GM21619 (cell line): ENCODE results near the gene BGN.

ENCODE experiments used
- ATAC-seq: cut with Tn5 transposase; IDR thresholded peaks from one replicate; pipeline ENCODE4 v1.9.1; 2021; ENCODE audit not compliant: unreplicated experiment

The BGN gene

DNA sequence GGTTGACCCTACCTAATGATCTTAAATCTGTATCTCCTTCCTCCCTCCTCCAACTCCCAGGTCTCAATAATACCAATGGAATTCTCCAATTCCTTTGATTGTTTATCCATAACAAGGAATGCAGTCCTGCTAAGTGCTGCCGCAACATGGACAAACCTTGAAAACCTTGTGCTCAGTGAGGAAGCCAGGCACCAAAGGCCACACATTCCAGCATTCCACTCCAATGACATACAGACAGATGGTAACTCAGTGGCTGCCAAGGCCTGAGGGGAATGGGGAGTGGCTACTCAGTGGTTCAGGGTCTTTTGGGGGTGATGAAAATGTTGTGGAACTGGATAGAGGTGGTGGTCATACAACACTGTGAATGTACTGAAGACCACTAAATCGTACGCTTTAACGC, 34.8 kb upstream of the BGN start:
- no peak for ATAC-seq

GRCh38 chrX:153460826-153461225, 34.0 kb upstream of the BGN start:
- ATAC-seq: no peak

GRCh38 chrX:153462291-153462690, 32.5 kb upstream of the BGN start:
- ATAC-seq: no peak

DNA sequence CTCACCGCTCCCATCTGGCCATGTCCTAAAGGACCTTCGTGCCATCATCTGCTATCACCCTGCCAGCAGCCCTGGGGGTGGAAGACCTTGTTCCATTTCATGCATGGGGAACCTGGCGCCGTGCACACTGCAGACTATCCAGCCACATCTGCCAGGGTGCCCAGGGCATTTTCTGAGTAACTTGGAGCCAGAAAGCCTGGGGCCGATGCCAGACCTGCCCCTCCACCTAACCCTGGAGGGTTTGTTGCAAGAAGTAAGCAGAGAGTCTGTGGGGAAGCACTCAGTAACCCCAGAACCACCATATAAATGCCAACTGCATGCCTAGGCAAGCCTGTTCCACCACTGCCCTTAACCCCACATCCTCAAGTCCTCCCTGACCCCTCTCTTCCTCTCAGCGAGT, 31.7 kb upstream of the BGN start:
- ATAC-seq: no peak

- no peak for ATAC-seq
Observed at GRCh38 chrX:153463556-153463955, 31.2 kb upstream of the BGN start.

DNA sequence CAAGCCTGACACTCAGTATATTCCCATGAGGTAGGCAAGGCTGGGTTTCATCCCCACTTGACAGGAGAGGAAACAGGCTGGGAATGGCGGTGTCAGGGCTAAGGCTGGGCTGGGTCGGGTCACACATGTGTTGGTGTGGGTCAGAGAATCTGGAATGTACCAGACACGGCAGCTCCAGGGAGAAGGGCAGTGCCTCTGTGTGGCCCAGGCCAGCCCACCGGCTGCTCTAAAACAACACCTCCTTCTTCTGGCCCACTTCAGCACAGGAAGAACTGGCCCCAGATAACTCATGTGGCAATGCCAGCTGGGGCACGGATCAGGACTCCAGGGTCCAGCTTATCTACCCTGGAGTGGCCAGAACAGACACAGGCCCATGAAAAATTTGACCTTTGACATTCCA, 30.7 kb upstream of the BGN start:
- no peak for ATAC-seq

DNA sequence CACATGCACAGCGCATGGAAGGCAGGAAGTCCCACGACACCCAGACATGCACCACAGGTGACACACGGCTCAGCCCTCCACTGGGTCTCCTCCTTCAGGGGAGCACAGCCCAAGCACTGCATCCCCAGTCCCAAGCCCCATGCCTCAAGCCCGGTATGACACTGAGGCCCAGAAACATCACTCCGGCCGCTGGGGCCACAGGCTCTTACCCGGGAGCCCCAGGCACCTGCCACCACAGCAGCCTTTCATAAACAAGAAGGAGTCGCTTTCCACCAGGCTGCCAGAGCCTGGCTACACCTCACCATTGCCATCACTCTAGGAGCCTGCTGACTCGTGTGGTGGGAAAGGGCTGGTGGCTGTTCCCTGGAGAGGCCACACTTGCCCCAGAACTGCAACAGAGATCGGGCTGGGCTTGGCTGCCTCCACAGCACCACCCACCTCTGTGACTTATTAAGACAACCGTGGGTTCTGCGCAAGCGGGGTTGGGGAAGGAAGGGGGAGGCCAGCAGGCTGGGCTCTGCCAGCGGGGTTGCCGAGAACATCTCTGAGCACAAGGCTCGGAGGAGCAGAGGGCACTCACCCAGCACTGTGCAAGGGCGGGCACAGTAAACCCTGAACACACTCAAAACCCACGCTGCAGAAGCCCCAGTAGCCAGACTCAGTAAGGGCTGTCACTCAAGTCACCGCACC, 28.9 kb upstream of the BGN start:
- no peak for ATAC-seq

DNA sequence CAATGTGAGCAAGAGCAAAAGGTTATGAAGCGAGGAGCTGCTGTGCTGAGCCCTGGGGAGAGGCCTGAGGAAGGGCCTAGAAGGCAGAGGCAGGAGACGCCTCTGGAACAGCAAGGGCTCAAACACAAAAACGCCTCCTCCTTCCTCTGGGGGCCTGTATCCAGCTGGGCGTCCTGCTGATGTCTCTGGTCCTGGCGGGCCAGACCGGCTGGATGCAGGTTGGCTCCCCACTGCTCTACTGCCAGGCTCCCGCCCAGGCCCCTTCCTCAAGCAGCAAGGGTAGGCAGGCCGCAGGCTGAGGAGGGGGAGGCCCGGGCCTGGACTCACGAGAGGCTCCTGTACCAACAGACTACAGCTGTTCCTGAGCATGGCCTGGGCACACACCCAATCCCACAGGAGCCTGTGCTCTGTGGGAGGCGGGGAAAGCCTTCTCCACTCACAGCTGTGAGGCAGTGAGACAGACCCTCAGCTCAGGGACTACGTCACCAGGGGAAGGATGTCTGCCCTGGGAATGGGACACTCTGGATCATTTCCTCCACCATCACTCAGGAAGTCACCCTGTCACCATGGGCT, 26.7 kb upstream of the BGN start:
- no peak for ATAC-seq

GRCh38 chrX:153469811-153470410, 24.9 kb upstream of the BGN start:
- peak; percentile 37 for ATAC-seq

- ATAC-seq: peak; percentile 84
Observed at GRCh38 chrX:153470411-153471363, 24.1 kb upstream of the BGN start, which contains the start of gene HAUS7. Gene HAUS7, minus strand, starts transcription at chrX:153470576. Its CDS starts 19 bp downstream, at chrX:153470557.

DNA sequence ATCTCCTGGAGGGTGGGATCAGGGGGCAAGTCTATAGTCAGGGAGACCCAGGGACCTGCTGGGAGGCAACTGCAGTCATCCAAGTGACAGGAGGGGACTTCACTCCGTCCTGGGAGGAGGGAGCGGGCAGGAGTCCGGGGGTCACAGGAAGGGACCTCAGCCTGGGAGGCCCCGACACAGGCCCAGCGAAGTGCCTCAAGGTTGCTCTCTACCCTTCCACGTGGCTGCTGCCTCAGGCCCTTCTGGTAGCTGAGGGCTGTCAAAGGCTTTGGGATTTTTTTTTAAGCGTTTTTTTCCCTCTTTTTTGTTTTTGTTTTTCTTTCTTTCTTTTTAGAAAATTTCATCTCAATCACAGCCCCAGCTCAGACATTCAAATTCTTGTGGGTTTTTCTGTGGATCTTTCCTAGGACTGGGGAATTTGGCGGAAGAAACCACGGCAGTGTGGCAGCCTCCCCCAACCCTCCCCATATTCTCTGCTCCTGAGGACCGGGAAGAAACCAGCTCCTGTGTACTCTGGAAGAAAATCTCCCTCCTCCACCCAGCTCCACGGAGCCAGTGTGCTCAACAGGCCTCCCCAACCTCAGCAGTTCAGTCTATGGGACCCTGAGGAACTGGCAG, 23.0 kb upstream of the BGN start:
- no peak for ATAC-seq

- no peak for ATAC-seq
Observed at GRCh38 chrX:153473126-153473525, 21.7 kb upstream of the BGN start.

GRCh38 chrX:153474266-153474665, 20.5 kb upstream of the BGN start:
- no peak for ATAC-seq

- no peak for ATAC-seq
Observed at GRCh38 chrX:153474718-153475117, 20.1 kb upstream of the BGN start.

DNA sequence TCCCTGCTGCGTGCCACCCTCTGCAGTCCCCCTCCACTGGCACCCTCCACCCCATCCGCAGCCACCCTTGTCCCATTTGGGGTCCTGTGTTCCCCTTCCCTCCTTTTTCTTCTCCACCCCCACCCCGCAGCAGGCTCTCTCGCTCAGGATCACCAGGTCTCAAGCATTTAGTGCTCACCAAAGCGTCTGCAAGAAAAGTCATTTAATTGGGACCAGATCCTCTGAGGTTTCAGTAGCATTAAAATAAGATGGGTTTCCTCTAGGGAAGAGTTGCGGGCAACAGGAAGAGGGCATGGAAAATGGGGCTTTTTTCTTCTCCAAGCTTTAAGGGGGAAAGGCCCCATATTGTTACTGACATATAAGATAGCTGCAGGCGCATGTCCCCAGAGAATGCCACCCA, 19.5 kb upstream of the BGN start:
- no peak for ATAC-seq

GRCh38 chrX:153475751-153476281, 19.0 kb upstream of the BGN start:
- no peak for ATAC-seq

GRCh38 chrX:153476666-153477363, 18.0 kb upstream of the BGN start:
- no peak for ATAC-seq

- ATAC-seq: no peak
Observed at GRCh38 chrX:153477364-153477857, 17.4 kb upstream of the BGN start.

- no peak for ATAC-seq
Observed at GRCh38 chrX:153477901-153478300, 16.9 kb upstream of the BGN start.

DNA sequence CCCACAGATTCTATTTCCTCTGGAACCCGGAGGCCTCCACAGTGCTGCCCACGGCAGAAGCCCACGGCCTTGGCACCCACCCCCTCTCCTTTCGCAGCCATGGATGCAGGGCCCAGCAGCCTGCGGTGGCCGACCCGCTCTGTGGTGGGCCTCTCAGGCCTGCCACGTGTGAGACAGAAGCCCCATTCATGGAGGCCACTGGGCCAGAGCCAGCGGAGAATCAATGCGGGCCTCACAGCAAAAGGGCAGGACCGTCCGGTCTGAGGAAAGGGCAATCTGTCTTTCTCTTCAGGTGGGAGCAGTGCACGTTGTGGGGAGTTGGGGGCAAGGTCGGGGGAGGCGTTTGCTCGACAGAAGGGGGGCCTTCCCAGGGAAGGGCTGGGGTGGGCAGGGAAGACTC, 16.0 kb upstream of the BGN start:
- ATAC-seq: no peak
